A549 (cell line): ENCODE measurements around the gene LDLRAD3. TPM values are rescaled to one million over a fixed set of nuclear protein-coding genes. Genes with fewer than 3 reads are reported as not detected.

ENCODE experiments used
- ATAC-seq, 2 experiments: fragments of 200-7000 bp in 1 of 2; fragments of >200 bp in 1 of 2; cut with Nextera tagmentation in 1 of 2; cut with Tn5 transposase in 1 of 2; 3 replicates each; pipeline versions ENCODE4 v1.8.0 to v1.9.1; 2018 to 2020; ENCODE audit warnings: mild to moderate bottlenecking in 1 of 2, moderate library complexity in 1 of 2
- CTCF ChIA-PET: fragments of 300-600 bp; sonication (Branson Sonifier 250); formaldehyde crosslinking; extraction: SDS; loops from one replicate; lab custom pipeline; 2021; ENCODE audit warnings: antibody characterized with exemption, inconsistent platforms; lab: Yijun Ruan, JAX
- POLR2A ChIA-PET: fragments of 350-600 bp; formaldehyde crosslinking; extraction: SDS; loops from one replicate; lab custom pipeline; 2021; ENCODE audit warnings: antibody characterized with exemption, inconsistent platforms; lab: Yijun Ruan, JAX
- DNase-seq, 2 experiments: peaks; one replicate each; pipeline versions ENCODE4 v3.0.0 to v3.0.0-alpha.2; 2011 to 2016; ENCODE audit warnings: low read depth in 1 of 2, low spot score in 1 of 2
- FAIRE-seq: peaks from 2 replicates; lab custom pipeline; 2011; peaks lifted over from hg19 to GRCh38; lab: Jason Lieb, UNC
- H3K27ac ChIP-seq, 2 experiments: fragments of >200 bp; sonication (Bioruptor Twin); formaldehyde crosslinking; 3 replicates each; pipeline ENCODE4 v1.5.1; 2016 to 2017
- H3K4me1 ChIP-seq: fragments of >200 bp; sonication (Bioruptor Twin); formaldehyde crosslinking; 3 replicates; pipeline ENCODE4 v1.6.1; 2016
- H3K4me2 ChIP-seq: fragments of >200 bp; sonication (Bioruptor Twin); formaldehyde crosslinking; 3 replicates; pipeline ENCODE4 v1.6.1; 2016
- H3K4me3 ChIP-seq: fragments of >200 bp; sonication (Bioruptor Twin); formaldehyde crosslinking; 3 replicates; pipeline ENCODE4 v1.5.1; 2016
- H3K9me3 ChIP-seq: fragments of >200 bp; sonication (Bioruptor Twin); formaldehyde crosslinking; 3 replicates; pipeline ENCODE4 v1.6.1; 2016
- CEBPB ChIP-seq, 2 experiments: fragments of >200 bp in 1 of 2; sonication (Bioruptor Twin) in 1 of 2; formaldehyde crosslinking in 1 of 2; IDR thresholded peaks; 2 replicates each; pipeline ENCODE4 v1.6.1; 2012 to 2016
- EHF ChIP-seq: fragments of 250-450 bp; sonication (Bioruptor Pico); IDR thresholded peaks from 2 replicates; pipeline ENCODE4 v1.5.0; 2020; ENCODE audit warnings: mild to moderate bottlenecking
- HEYL ChIP-seq: fragments of 250-450 bp; sonication (Bioruptor Pico); IDR thresholded peaks from 2 replicates; pipeline ENCODE4 v1.8.0; 2021; ENCODE audit warnings: mild to moderate bottlenecking, moderate library complexity
- KDM5A ChIP-seq: fragments of 200-600 bp; sonication (generic); IDR thresholded peaks from 2 replicates; pipeline ENCODE4 v1.6.1; 2016; ENCODE audit warnings: antibody characterized with exemption, mild to moderate bottlenecking
- NR3C1 ChIP-seq: fragments of >200 bp; sonication (Bioruptor Twin); formaldehyde crosslinking; IDR thresholded peaks from 3 replicates; pipeline ENCODE4 v1.6.1; 2017
- PHF8 ChIP-seq: fragments of 200-600 bp; sonication (generic); IDR thresholded peaks from 2 replicates; pipeline ENCODE4 v1.6.1; 2016; ENCODE audit warnings: low read depth, mild to moderate bottlenecking, antibody characterized with exemption, moderate library complexity, borderline replicate concordance
- TP53 ChIP-seq: fragments of 250-450 bp; sonication (Bioruptor Pico); IDR thresholded peaks from 2 replicates; pipeline ENCODE4 v1.5.0; 2021; ENCODE audit warnings: mild to moderate bottlenecking, moderate library complexity
- WGBS: methylation state at CpG from one replicate; pipeline ENCODE4 v1.1.6; 2017; ENCODE audit errors: missing lambda C conversion rate; 5-methylcytosine and 5-hydroxymethylcytosine counted together
- polyA plus RNA-seq, 4 experiments: library from polyadenylated mRNA; depleted of rRNA in 3 of 4; stranded (reverse); fragments of >200 nt; fragmentation: RNase III in 1 of 4; extraction: RNeasy Plus Mini Kit Qiagen cat#74134 plus additional on column Dnase treatment in 1 of 4; gene quantifications; 2 replicates in 3 of 4; 3 replicates in 1 of 4; pipeline ENCODE4 v1.2.3, GENCODE V29; 2011 to 2017
- TF ChIP-seq, protein P1 (sequence below): fragments of 200-600 bp; sonication (generic); IDR thresholded peaks from 2 replicates; pipeline ENCODE4 v1.6.1; 2016; ENCODE audit warnings: antibody characterized with exemption, mild to moderate bottlenecking, moderate library complexity
- TF ChIP-seq, protein P2 (sequence below): fragments of 250-450 bp; sonication (Bioruptor Pico); IDR thresholded peaks from 2 replicates; pipeline ENCODE4 v1.5.0; 2021; ENCODE audit warnings: mild to moderate bottlenecking, moderate library complexity, borderline replicate concordance
- TF ChIP-seq, protein P3 (sequence below): IDR thresholded peaks from 2 replicates; pipeline ENCODE4 v1.6.1; 2012
- TF ChIP-seq, protein P4 (sequence below): fragments of 250-450 bp; sonication (Bioruptor Pico); IDR thresholded peaks from 2 replicates; pipeline ENCODE4 v1.5.0; 2020; ENCODE audit warnings: low read depth, mild to moderate bottlenecking, moderate library complexity
- TF ChIP-seq, protein P5 (sequence below): fragments of >200 bp; sonication (Bioruptor Twin); formaldehyde crosslinking; IDR thresholded peaks from 3 replicates; pipeline ENCODE4 v1.5.1; 2016

The LDLRAD3 gene
- polyA plus RNA-seq, 2 of the 4 experiments (the other 2 are of a cell fraction), result 10.5 to 13.2 TPM

DNA sequence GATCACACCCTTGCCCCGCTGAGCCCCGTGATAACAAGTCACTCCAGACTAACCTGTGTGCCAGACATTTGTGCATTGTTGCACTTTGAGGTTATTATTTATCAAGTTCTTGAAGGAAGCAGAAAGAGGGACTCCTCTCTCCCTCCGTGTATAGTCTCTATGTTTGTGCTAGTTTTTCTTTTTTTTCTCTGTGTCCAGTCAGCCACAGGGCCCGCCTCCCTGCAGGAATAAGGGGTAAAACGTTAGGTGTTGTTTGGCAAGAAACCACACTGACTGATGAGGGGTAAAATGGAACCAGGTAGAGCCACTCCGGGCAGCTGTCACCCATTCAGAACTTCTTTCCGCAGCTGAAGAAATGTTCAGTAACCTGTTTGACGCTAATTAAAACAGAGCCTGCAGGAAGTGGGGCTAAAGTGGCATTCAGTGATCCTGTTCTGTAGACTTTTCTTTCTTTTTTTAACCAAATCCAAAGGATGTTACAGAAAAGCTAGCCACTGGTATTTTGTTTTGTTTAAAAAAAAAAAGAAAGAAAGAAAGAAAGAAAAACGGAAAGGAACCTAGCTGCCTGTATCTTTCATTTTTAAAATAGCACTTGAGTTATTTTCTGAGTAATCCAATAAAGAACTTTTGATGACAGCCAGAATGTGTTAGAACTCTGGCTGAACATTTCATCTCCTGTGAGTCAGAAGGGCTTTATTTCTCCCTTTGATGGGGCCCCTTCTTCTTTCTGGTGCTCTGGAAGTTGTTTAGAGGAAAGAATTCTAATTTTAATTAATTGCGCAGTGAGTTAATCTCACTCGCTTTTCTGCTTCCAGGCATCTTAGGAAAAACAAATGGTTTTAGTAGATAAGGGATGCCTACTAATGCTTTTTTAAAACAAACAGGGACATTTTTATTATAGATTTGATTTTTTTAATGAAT lies 287.2 kb downstream of the LDLRAD3 start:
- Histone ChIP-seq H3K27ac (no peak overlapping the region), H3K9me3 (no peaks in the 10 kb centered on the region), H3K4me1 (no peaks in the 10 kb centered on the region), H3K4me3 (no peak overlapping the region), H3K4me2 (no peak overlapping the region)
- POLR2A ChIA-PET, result no interaction called here
- no peak for TF ChIP-seq HEYL (CRISPR knock-in tag)
- TF ChIP-seq, protein P1, sequence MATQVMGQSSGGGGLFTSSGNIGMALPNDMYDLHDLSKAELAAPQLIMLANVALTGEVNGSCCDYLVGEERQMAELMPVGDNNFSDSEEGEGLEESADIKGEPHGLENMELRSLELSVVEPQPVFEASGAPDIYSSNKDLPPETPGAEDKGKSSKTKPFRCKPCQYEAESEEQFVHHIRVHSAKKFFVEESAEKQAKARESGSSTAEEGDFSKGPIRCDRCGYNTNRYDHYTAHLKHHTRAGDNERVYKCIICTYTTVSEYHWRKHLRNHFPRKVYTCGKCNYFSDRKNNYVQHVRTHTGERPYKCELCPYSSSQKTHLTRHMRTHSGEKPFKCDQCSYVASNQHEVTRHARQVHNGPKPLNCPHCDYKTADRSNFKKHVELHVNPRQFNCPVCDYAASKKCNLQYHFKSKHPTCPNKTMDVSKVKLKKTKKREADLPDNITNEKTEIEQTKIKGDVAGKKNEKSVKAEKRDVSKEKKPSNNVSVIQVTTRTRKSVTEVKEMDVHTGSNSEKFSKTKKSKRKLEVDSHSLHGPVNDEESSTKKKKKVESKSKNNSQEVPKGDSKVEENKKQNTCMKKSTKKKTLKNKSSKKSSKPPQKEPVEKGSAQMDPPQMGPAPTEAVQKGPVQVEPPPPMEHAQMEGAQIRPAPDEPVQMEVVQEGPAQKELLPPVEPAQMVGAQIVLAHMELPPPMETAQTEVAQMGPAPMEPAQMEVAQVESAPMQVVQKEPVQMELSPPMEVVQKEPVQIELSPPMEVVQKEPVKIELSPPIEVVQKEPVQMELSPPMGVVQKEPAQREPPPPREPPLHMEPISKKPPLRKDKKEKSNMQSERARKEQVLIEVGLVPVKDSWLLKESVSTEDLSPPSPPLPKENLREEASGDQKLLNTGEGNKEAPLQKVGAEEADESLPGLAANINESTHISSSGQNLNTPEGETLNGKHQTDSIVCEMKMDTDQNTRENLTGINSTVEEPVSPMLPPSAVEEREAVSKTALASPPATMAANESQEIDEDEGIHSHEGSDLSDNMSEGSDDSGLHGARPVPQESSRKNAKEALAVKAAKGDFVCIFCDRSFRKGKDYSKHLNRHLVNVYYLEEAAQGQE, result no peak
- TF ChIP-seq, protein P2, sequence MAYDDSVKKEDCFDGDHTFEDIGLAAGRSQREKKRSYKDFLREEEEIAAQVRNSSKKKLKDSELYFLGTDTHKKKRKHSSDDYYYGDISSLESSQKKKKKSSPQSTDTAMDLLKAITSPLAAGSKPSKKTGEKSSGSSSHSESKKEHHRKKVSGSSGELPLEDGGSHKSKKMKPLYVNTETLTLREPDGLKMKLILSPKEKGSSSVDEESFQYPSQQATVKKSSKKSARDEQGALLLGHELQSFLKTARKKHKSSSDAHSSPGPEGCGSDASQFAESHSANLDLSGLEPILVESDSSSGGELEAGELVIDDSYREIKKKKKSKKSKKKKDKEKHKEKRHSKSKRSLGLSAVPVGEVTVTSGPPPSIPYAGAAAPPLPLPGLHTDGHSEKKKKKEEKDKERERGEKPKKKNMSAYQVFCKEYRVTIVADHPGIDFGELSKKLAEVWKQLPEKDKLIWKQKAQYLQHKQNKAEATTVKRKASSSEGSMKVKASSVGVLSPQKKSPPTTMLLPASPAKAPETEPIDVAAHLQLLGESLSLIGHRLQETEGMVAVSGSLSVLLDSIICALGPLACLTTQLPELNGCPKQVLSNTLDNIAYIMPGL (CRISPR knock-in tag), result no peak
- TF ChIP-seq EHF (CRISPR knock-in tag), result no peak
- no peak for TF ChIP-seq PHF8
- TF ChIP-seq, protein P3, sequence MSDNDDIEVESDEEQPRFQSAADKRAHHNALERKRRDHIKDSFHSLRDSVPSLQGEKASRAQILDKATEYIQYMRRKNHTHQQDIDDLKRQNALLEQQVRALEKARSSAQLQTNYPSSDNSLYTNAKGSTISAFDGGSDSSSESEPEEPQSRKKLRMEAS, result no peak
- TF ChIP-seq CEBPB (IDR thresholded peaks at IDR 0.05), result no peak
- no peak for TF ChIP-seq NR3C1
- CTCF ChIA-PET, result interaction anchor here (0.7 to 1.4 kb wide), 3 partner anchors 28 to 409 kb away, joined by 3 to 4 read pairs (median 3); no protein-coding TSS in a partner anchor
- FAIRE-seq (no peak), ATAC-seq (no peak), DNase-seq (no peak)
- 80% methylated on average over 11 of the region's 11 CpGs for WGBS

DNA sequence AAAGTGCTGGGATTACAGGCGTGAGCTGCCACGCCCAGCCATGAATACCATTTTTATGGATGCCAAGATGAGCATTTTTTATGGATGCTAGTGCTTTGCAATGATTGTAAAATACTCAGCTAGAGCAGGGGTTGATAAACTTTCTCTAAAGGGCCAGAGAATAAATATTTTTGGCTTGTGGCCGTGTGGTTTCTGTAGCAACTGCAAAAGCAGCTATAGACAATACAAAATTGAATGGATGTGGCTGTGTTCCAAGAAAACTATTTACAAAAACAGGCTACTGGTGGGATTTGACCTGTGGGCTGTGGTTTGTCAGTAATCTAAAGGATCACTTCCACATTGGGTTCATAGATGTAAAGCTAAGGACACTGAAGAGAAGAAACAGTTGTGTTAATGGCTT lies 289.3 kb downstream of the LDLRAD3 start:
- no peaks in the 10 kb centered on the region for H3K4me1 ChIP-seq

More for the DNA sequence above, 289.3 kb downstream of the LDLRAD3 start:
- H3K27ac ChIP-seq, result no peak overlapping the region
- DNase-seq, result no peak
- ChIA-PET CTCF (interaction anchor here (1.1 to 1.8 kb wide), 3 partner anchors 16 to 411 kb away, joined by 3 to 5 read pairs (median 4); no protein-coding TSS in a partner anchor), POLR2A (no interaction called here)
- 42% methylated on average over 2 of the region's 3 CpGs for WGBS
- no peaks in the 10 kb centered on the region for H3K9me3 ChIP-seq
- H3K4me3 ChIP-seq, result no peak overlapping the region
- no peak for ATAC-seq
- FAIRE-seq, result no peak
- H3K4me2 ChIP-seq, result no peak overlapping the region
- TF ChIP-seq TP53 (CRISPR knock-in tag) (no peak), KDM5A (no peak)
- TF ChIP-seq, protein P4, sequence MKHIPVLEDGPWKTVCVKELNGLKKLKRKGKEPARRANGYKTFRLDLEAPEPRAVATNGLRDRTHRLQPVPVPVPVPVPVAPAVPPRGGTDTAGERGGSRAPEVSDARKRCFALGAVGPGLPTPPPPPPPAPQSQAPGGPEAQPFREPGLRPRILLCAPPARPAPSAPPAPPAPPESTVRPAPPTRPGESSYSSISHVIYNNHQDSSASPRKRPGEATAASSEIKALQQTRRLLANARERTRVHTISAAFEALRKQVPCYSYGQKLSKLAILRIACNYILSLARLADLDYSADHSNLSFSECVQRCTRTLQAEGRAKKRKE (CRISPR knock-in tag), result no peak
- TF ChIP-seq, protein P5, sequence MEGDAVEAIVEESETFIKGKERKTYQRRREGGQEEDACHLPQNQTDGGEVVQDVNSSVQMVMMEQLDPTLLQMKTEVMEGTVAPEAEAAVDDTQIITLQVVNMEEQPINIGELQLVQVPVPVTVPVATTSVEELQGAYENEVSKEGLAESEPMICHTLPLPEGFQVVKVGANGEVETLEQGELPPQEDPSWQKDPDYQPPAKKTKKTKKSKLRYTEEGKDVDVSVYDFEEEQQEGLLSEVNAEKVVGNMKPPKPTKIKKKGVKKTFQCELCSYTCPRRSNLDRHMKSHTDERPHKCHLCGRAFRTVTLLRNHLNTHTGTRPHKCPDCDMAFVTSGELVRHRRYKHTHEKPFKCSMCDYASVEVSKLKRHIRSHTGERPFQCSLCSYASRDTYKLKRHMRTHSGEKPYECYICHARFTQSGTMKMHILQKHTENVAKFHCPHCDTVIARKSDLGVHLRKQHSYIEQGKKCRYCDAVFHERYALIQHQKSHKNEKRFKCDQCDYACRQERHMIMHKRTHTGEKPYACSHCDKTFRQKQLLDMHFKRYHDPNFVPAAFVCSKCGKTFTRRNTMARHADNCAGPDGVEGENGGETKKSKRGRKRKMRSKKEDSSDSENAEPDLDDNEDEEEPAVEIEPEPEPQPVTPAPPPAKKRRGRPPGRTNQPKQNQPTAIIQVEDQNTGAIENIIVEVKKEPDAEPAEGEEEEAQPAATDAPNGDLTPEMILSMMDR, result no peak
